C4-2B (cell line): ENCODE measurements around the gene LHX5.

Source experiments
- H3K27ac ChIP-seq: fragments of 450-650 bp; 2 replicates; pipeline ENCODE4 v1.5.1; 2017
- ZFX ChIP-seq: fragments of 450-650 bp; IDR thresholded peaks from 2 replicates; pipeline ENCODE4 v1.6.1; 2017
- TF ChIP-seq, protein P1 (sequence below): fragments of 450-650 bp; conservative IDR thresholded peaks from 2 replicates; pipeline ENCODE4 v1.5.1; 2017; ENCODE audit warnings: mild to moderate bottlenecking

The LHX5 gene

DNA sequence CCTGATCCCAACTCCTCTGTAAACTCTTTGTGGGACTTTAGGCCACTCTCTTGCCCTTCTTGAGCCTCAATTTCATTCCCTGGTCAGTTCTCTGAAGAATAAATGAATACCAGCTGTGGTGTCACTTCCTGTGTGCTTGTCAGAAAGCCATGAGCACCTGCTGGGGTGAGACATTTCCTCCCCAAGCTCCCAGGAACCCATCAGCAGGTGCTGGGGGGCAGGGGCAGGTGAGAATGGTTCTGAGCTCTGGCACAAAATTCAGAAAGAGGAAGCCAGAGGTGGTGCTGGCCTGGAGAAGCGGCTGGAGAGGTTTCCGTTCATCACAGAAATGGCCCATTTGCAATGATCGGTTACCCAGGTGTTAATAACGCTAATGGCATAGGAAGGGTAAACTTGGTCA lies 14.9 kb downstream of the LHX5 start:
- H3K27ac ChIP-seq: no peak overlapping the region
- TF ChIP-seq ZFX: no peak
- TF ChIP-seq, protein P1, sequence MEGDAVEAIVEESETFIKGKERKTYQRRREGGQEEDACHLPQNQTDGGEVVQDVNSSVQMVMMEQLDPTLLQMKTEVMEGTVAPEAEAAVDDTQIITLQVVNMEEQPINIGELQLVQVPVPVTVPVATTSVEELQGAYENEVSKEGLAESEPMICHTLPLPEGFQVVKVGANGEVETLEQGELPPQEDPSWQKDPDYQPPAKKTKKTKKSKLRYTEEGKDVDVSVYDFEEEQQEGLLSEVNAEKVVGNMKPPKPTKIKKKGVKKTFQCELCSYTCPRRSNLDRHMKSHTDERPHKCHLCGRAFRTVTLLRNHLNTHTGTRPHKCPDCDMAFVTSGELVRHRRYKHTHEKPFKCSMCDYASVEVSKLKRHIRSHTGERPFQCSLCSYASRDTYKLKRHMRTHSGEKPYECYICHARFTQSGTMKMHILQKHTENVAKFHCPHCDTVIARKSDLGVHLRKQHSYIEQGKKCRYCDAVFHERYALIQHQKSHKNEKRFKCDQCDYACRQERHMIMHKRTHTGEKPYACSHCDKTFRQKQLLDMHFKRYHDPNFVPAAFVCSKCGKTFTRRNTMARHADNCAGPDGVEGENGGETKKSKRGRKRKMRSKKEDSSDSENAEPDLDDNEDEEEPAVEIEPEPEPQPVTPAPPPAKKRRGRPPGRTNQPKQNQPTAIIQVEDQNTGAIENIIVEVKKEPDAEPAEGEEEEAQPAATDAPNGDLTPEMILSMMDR: no peak

DNA sequence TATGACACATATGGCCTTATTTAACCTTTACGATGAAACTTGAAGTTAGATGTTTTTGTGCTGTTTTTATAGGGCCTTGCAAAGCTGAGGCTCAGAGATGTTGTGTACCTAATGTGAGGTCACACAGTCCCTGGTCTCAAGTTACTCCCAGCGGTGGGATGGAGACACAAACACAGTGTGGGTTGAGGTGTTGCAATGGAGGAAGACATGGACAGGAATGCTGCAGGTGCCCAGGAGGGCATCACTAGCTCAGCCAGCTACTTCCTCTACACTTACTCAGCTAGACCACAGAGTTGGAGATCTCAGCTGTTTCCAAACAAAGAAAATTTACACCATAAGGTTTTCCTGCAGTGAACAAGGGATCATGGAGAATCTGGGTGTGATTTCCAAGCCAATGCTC lies 15.5 kb downstream of the LHX5 start:
- no peak for TF ChIP-seq ZFX
- TF ChIP-seq, protein P1: no peak
- no peak overlapping the region for H3K27ac ChIP-seq

- TF ChIP-seq, protein P1: no peak
- TF ChIP-seq ZFX: no peak
- no peak overlapping the region for H3K27ac ChIP-seq
These were observed 18.3 kb downstream of the LHX5 start for GRCh38 chr12:113453330-113453729.

- no peak for TF ChIP-seq ZFX
- TF ChIP-seq, protein P1: no peak
- no peak overlapping the region for H3K27ac ChIP-seq
These were observed 19.2 kb downstream of the LHX5 start for GRCh38 chr12:113452458-113452857.

DNA sequence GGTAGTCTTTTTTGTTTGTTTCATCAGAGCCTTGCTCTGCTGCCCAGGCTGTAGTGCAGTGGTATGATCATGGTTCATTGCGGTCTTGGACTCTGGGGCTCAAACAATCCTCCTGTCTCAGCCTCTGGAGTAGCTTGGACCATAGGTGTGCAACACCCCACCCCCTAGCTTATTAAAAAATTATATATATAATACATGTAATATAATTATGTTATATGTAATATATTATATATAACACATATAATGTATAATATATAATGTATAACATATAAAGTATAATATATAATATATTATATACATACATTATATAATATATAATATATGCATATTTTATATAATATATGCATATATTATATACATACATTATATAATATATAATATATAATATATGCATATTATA lies 21.8 kb downstream of the LHX5 start:
- TF ChIP-seq, protein P1: no peak
- TF ChIP-seq ZFX: no peak
- no peak overlapping the region for H3K27ac ChIP-seq

- TF ChIP-seq, protein P1: no peak
- TF ChIP-seq ZFX: no peak
- no peak overlapping the region for H3K27ac ChIP-seq
These were observed 22.4 kb downstream of the LHX5 start for GRCh38 chr12:113449299-113449698.

- no peak for TF ChIP-seq ZFX
- TF ChIP-seq, protein P1: no peak
- H3K27ac ChIP-seq: no peak overlapping the region
These were observed 22.8 kb downstream of the LHX5 start for GRCh38 chr12:113448873-113449272.
